ENCODE data around the gene LRRC49.
"Not testable (repeated sequence)": the region's sequence is repeated elsewhere in the genome, so short reads cannot be mapped to it uniquely, and the experiment has no call there.

LRRC49 gene

GRCh38 chr15:70917955-70918354 is 25.3 kb downstream of the LRRC49 start:
- H3K27me3 Mint-ChIP-seq = peaks cover 33% of the 10 kb centered on the region
- H3K27ac Mint-ChIP-seq (ENCODE audit: low read depth) = no peak overlapping the region
- H3K9me3 Mint-ChIP-seq = peaks cover 5% of the 10 kb centered on the region
- no peaks in the 10 kb centered on the region for H3K4me1 Mint-ChIP-seq
- no peak overlapping the region for H3K4me3 Mint-ChIP-seq
- DNase-seq (ENCODE audit: low spot score in 2 of 2) (no peak), ATAC-seq (replicated peaks; ENCODE audit: extremely low read depth, poor library complexity, severe bottlenecking) (no peak)
- H3K36me3 Mint-ChIP-seq (ENCODE audit: insufficient read depth) = no peaks in the 10 kb centered on the region

- DNase-seq (ENCODE audit: low spot score in 2 of 2) (no peak), ATAC-seq (replicated peaks; ENCODE audit: extremely low read depth, poor library complexity, severe bottlenecking) (no peak)
- Mint-ChIP-seq H3K27ac (ENCODE audit: low read depth) (no peak overlapping the region), H3K27me3 (peaks cover 50% of the 10 kb centered on the region), H3K9me3 (peaks cover 5% of the 10 kb centered on the region), H3K36me3 (ENCODE audit: insufficient read depth) (no peaks in the 10 kb centered on the region), H3K4me1 (no peaks in the 10 kb centered on the region), H3K4me3 (no peak overlapping the region)
These were observed 28.5 kb downstream of the LRRC49 start for GRCh38 chr15:70920981-70921696.

GRCh38 chr15:70922119-70922518 is 29.5 kb downstream of the LRRC49 start:
- Mint-ChIP-seq H3K9me3 (peaks cover 5% of the 10 kb centered on the region), H3K27me3 (peaks cover 50% of the 10 kb centered on the region), H3K4me3 (no peak overlapping the region), H3K4me1 (no peaks in the 10 kb centered on the region), H3K27ac (ENCODE audit: low read depth) (no peak overlapping the region), H3K36me3 (ENCODE audit: insufficient read depth) (no peaks in the 10 kb centered on the region)
- DNase-seq (ENCODE audit: low spot score in 2 of 2) = no peak
- no peak for ATAC-seq (replicated peaks; ENCODE audit: extremely low read depth, poor library complexity, severe bottlenecking)

GRCh38 chr15:70923311-70924080 is 30.9 kb downstream of the LRRC49 start:
- Mint-ChIP-seq H3K27ac (ENCODE audit: low read depth) (no peak overlapping the region), H3K9me3 (peaks cover 5% of the 10 kb centered on the region), H3K27me3 (peaks cover 55% of the 10 kb centered on the region), H3K36me3 (ENCODE audit: insufficient read depth) (no peaks in the 10 kb centered on the region), H3K4me1 (no peaks in the 10 kb centered on the region), H3K4me3 (no peak overlapping the region)
- DNase-seq (ENCODE audit: low spot score in 2 of 2) (no peak), ATAC-seq (replicated peaks; ENCODE audit: extremely low read depth, poor library complexity, severe bottlenecking) (no peak)

- not testable (repeated sequence) for ATAC-seq (replicated peaks; ENCODE audit: extremely low read depth, poor library complexity, severe bottlenecking); H3K4me3 Mint-ChIP-seq; H3K36me3 Mint-ChIP-seq (ENCODE audit: insufficient read depth); H3K4me1 Mint-ChIP-seq; H3K9me3 Mint-ChIP-seq; H3K27ac Mint-ChIP-seq (ENCODE audit: low read depth); DNase-seq (ENCODE audit: low spot score in 2 of 2)
- peaks cover 70% of the 10 kb centered on the region for H3K27me3 Mint-ChIP-seq
These were observed 34.3 kb downstream of the LRRC49 start for GRCh38 chr15:70926914-70927313.

- Mint-ChIP-seq H3K27me3 (peaks cover 49% of the 10 kb centered on the region), H3K4me1 (no peaks in the 10 kb centered on the region), H3K27ac (ENCODE audit: low read depth) (no peak overlapping the region), H3K4me3 (no peak overlapping the region), H3K36me3 (ENCODE audit: insufficient read depth) (no peaks in the 10 kb centered on the region), H3K9me3 (no peaks in the 10 kb centered on the region)
- DNase-seq (ENCODE audit: low spot score in 2 of 2) (no peak), ATAC-seq (replicated peaks; ENCODE audit: extremely low read depth, poor library complexity, severe bottlenecking) (no peak)
These were observed 39.2 kb downstream of the LRRC49 start for GRCh38 chr15:70931821-70932220.

- no peak for ATAC-seq (replicated peaks; ENCODE audit: extremely low read depth, poor library complexity, severe bottlenecking)
- no peaks in the 10 kb centered on the region for H3K36me3 Mint-ChIP-seq (ENCODE audit: insufficient read depth)
- peaks cover 49% of the 10 kb centered on the region for H3K27me3 Mint-ChIP-seq
- no peak overlapping the region for H3K27ac Mint-ChIP-seq (ENCODE audit: low read depth)
- no peak overlapping the region for H3K4me3 Mint-ChIP-seq
- no peaks in the 10 kb centered on the region for H3K4me1 Mint-ChIP-seq
- no peaks in the 10 kb centered on the region for H3K9me3 Mint-ChIP-seq
- DNase-seq (ENCODE audit: low spot score in 2 of 2) = no peak
These were observed 39.8 kb downstream of the LRRC49 start for GRCh38 chr15:70932397-70932796.

- Mint-ChIP-seq H3K27ac (ENCODE audit: low read depth) (no peak overlapping the region), H3K9me3 (no peaks in the 10 kb centered on the region), H3K4me3 (no peak overlapping the region), H3K27me3 (peaks cover 40% of the 10 kb centered on the region), H3K36me3 (ENCODE audit: insufficient read depth) (no peaks in the 10 kb centered on the region), H3K4me1 (no peaks in the 10 kb centered on the region)
- ATAC-seq (replicated peaks; ENCODE audit: extremely low read depth, poor library complexity, severe bottlenecking) (no peak), DNase-seq (ENCODE audit: low spot score in 2 of 2) (no peak)
These were observed 40.8 kb downstream of the LRRC49 start for GRCh38 chr15:70933411-70933810.

GRCh38 chr15:70935631-70936030 is 43.0 kb downstream of the LRRC49 start:
- H3K36me3 Mint-ChIP-seq (ENCODE audit: insufficient read depth) = no peaks in the 10 kb centered on the region
- no peaks in the 10 kb centered on the region for H3K4me1 Mint-ChIP-seq
- no peak for DNase-seq (ENCODE audit: low spot score in 2 of 2)
- ATAC-seq (replicated peaks; ENCODE audit: extremely low read depth, poor library complexity, severe bottlenecking) = no peak
- H3K9me3 Mint-ChIP-seq = no peaks in the 10 kb centered on the region
- no peak overlapping the region for H3K27ac Mint-ChIP-seq (ENCODE audit: low read depth)
- H3K4me3 Mint-ChIP-seq = no peak overlapping the region
- H3K27me3 Mint-ChIP-seq = peaks cover 23% of the 10 kb centered on the region

GRCh38 chr15:70936326-70936725 is 43.7 kb downstream of the LRRC49 start:
- no peaks in the 10 kb centered on the region for H3K9me3 Mint-ChIP-seq
- no peaks in the 10 kb centered on the region for H3K4me1 Mint-ChIP-seq
- DNase-seq (ENCODE audit: low spot score in 2 of 2) (no peak), ATAC-seq (replicated peaks; ENCODE audit: extremely low read depth, poor library complexity, severe bottlenecking) (no peak)
- peaks cover 20% of the 10 kb centered on the region for H3K27me3 Mint-ChIP-seq
- no peaks in the 10 kb centered on the region for H3K36me3 Mint-ChIP-seq (ENCODE audit: insufficient read depth)
- no peak overlapping the region for H3K27ac Mint-ChIP-seq (ENCODE audit: low read depth)
- no peak overlapping the region for H3K4me3 Mint-ChIP-seq

GRCh38 chr15:70943285-70943684 is 50.7 kb downstream of the LRRC49 start:
- H3K9me3 Mint-ChIP-seq; H3K4me3 Mint-ChIP-seq; ATAC-seq (replicated peaks; ENCODE audit: extremely low read depth, poor library complexity, severe bottlenecking); H3K36me3 Mint-ChIP-seq (ENCODE audit: insufficient read depth); DNase-seq (ENCODE audit: low spot score in 2 of 2); H3K27ac Mint-ChIP-seq (ENCODE audit: low read depth); H3K4me1 Mint-ChIP-seq: not testable (repeated sequence)
- peaks cover 61% of the 10 kb centered on the region for H3K27me3 Mint-ChIP-seq

- Mint-ChIP-seq H3K9me3 (no peaks in the 10 kb centered on the region), H3K4me3 (no peak overlapping the region), H3K27me3 (peaks cover 87% of the 10 kb centered on the region), H3K4me1 (no peaks in the 10 kb centered on the region), H3K27ac (ENCODE audit: low read depth) (no peak overlapping the region), H3K36me3 (ENCODE audit: insufficient read depth) (no peaks in the 10 kb centered on the region)
- no peak for DNase-seq (ENCODE audit: low spot score in 2 of 2)
- ATAC-seq (replicated peaks; ENCODE audit: extremely low read depth, poor library complexity, severe bottlenecking) = no peak
These were observed 55.0 kb downstream of the LRRC49 start for GRCh38 chr15:70947351-70948335.
